PFSK-1 (cell line): ENCODE results near the gene CEMIP.

Experiments
- POLR2AphosphoS5 ChIP-seq: IDR thresholded peaks from 2 replicates; pipeline ENCODE4 v1.6.1; 2012; ENCODE audit warnings: low read depth, mild to moderate bottlenecking, control low read depth, low read length, moderate library complexity
- SIN3A ChIP-seq: IDR thresholded peaks from 2 replicates; pipeline ENCODE4 v1.6.1; 2012; ENCODE audit warnings: mild to moderate bottlenecking, low read length, moderate library complexity, borderline replicate concordance; ENCODE audit not compliant: insufficient read depth

DNA sequence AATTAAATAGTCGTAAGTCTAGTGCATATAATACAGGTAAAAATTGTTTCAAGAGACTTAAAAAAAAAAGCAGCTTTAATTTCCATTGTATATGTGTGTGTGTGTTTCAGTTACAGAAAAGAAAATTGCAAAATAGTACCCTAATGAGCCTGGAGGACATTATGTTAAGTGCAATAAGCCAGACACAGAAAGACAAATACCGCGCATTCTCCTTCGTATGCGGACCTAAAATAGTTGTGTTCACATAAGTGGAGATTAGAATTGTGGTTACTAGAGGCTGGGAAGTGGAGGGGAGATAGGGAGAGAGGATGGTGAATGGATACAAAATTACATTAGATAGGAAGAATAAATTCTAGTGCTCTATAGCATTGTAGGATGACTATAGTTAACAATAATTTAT is 206.8 kb downstream of the CEMIP start:
- TF ChIP-seq POLR2AphosphoS5 (no peak), SIN3A (no peak)
